GM12878 (cell line): ENCODE results near the gene EAF1. TPM values are rescaled to one million over a fixed set of nuclear protein-coding genes. Genes with fewer than 3 reads are reported as not detected.

Source experiments
- ATAC-seq: fragments of 200-7000 bp; cut with Tn5 transposase; 3 replicates; pipeline ENCODE4 v1.9.1; 2020; ENCODE audit warnings: mild to moderate bottlenecking, moderate library complexity
- Bru-seq: library from RNA; stranded (reverse); fragments of 400-500 nt; gene quantifications from one replicate; lab custom pipeline; 2021; lab: Mats Ljungman, UMichigan
- BruChase-seq, 2 experiments: library from RNA; stranded (reverse); fragments of 400-500 nt; gene quantifications; one replicate each; lab custom pipeline; 2021; lab: Mats Ljungman, UMichigan
- BruUV-seq: library from RNA; stranded (reverse); fragments of 400-500 nt; replicated peaks from 2 replicates; lab custom pipeline; 2021; lab: Mats Ljungman, UMichigan
- CTCF ChIA-PET: fragments of 300-600 bp; sonication (Branson Sonifier 250); formaldehyde crosslinking; extraction: SDS; loops from one replicate; lab custom pipeline; 2021; ENCODE audit warnings: inconsistent platforms; lab: Yijun Ruan, JAX
- POLR2A ChIA-PET: fragments of 350-600 bp; formaldehyde crosslinking; extraction: SDS; loops from one replicate; lab custom pipeline; 2021; ENCODE audit warnings: inconsistent platforms; lab: Charles Lee
- RAD21 ChIA-PET: fragments of 300-600 bp; sonication (Branson Sonifier 250); formaldehyde crosslinking; loops from one replicate; lab custom pipeline; 2023; ENCODE audit warnings: antibody characterized with exemption; ENCODE audit not compliant: unreplicated experiment; lab: Charles Lee
- SMC1A ChIA-PET: fragments of 300-600 bp; sonication (Branson Sonifier 250); formaldehyde crosslinking; loops from one replicate; lab custom pipeline; 2023; ENCODE audit not compliant: unreplicated experiment, uncharacterized antibody; lab: Charles Lee
- DNase-seq: peaks from one replicate; pipeline ENCODE4 v3.0.0-alpha.2; 2011; ENCODE audit warnings: low read depth, low spot score
- FAIRE-seq: peaks from 3 replicates; lab custom pipeline; 2011; peaks lifted over from hg19 to GRCh38; lab: Jason Lieb, UNC
- H2AFZ ChIP-seq: 2 replicates; pipeline ENCODE4 v1.6.0; 2011; ENCODE audit warnings: low read depth, low read length, control low read depth; ENCODE audit not compliant: control insufficient read depth
- H3K27ac ChIP-seq: 2 replicates; pipeline ENCODE4 v1.5.1; 2011; ENCODE audit warnings: control low read depth; ENCODE audit not compliant: control insufficient read depth, insufficient read depth
- H3K27me3 ChIP-seq, 2 experiments: replicated peaks in 1 of 2; 2 replicates each; pipeline versions ENCODE4 v1.6.0 to v1.6.1; 2011; ENCODE audit warnings: low read length in 1 of 2; ENCODE audit not compliant: control insufficient read depth in 2 of 2, insufficient read depth in 2 of 2
- H3K36me3 ChIP-seq, 2 experiments: 2 replicates each; pipeline ENCODE4 v1.5.1; 2011; ENCODE audit warnings: low read length in 1 of 2; ENCODE audit not compliant: control insufficient read depth in 2 of 2, insufficient read depth in 2 of 2
- H3K4me1 ChIP-seq: 2 replicates; pipeline ENCODE4 v1.6.1; 2011; ENCODE audit warnings: mild to moderate bottlenecking, low read length, moderate library complexity, mixed read lengths; ENCODE audit not compliant: control insufficient read depth, insufficient read depth
- H3K4me2 ChIP-seq: 2 replicates; pipeline ENCODE4 v1.6.0; 2011; ENCODE audit warnings: control low read depth; ENCODE audit not compliant: control insufficient read depth, insufficient read depth
- H3K4me3 ChIP-seq: fragments of 200-600 bp; sonication (generic); 2 replicates; pipeline ENCODE4 v1.5.1; 2016
- H3K79me2 ChIP-seq: 2 replicates; pipeline ENCODE4 v1.6.0; 2011; ENCODE audit warnings: low read length; ENCODE audit not compliant: control insufficient read depth, insufficient read depth
- H3K9ac ChIP-seq: 2 replicates; pipeline ENCODE4 v1.8.0; 2011; ENCODE audit warnings: low read length, control low read depth, mixed read lengths; ENCODE audit not compliant: control insufficient read depth, insufficient read depth
- H3K9me3 ChIP-seq: replicated peaks from 3 replicates; pipeline ENCODE4 v1.5.1; 2011; ENCODE audit warnings: mild to moderate bottlenecking, low read length; ENCODE audit not compliant: control insufficient read depth, insufficient read depth
- H4K20me1 ChIP-seq: 2 replicates; pipeline ENCODE4 v1.6.0; 2011; ENCODE audit not compliant: control insufficient read depth, insufficient read depth
- BACH1 ChIP-seq: fragments of 450-650 bp; IDR thresholded peaks from 2 replicates; pipeline ENCODE4 v1.6.1; 2017; ENCODE audit warnings: mild to moderate bottlenecking, borderline replicate concordance
- BCL11A ChIP-seq: IDR thresholded peaks from 2 replicates; pipeline ENCODE4 v1.6.1; 2011; ENCODE audit warnings: low read depth, low read length
- CBX5 ChIP-seq: sonication (generic); IDR thresholded peaks from 2 replicates; pipeline ENCODE4 v1.6.1; 2016; ENCODE audit warnings: low read depth, moderate library complexity, mild to moderate bottlenecking, inconsistent platforms
- CEBPB ChIP-seq, 2 experiments: fragments of 150-350 bp in 1 of 2; IDR thresholded peaks; 2 replicates each; pipeline ENCODE4 v1.6.1; 2012 to 2014; ENCODE audit warnings: low read depth in 2 of 2, low read length in 2 of 2, borderline replicate concordance in 1 of 2, inconsistent platforms in 1 of 2
- FOXK2 ChIP-seq: fragments of 450-650 bp; IDR thresholded peaks from 2 replicates; pipeline ENCODE4 v1.6.1; 2017; ENCODE audit warnings: mild to moderate bottlenecking, moderate library complexity
- IRF3 ChIP-seq: fragments of 450-650 bp; IDR thresholded peaks from 2 replicates; pipeline ENCODE4 v1.6.1; 2014; ENCODE audit warnings: mild to moderate bottlenecking
- MLLT1 ChIP-seq: fragments of 450-650 bp; IDR thresholded peaks from 2 replicates; pipeline ENCODE4 v1.6.1; 2016; ENCODE audit warnings: mild to moderate bottlenecking
- MTA2 ChIP-seq: fragments of 450-650 bp; IDR thresholded peaks from 2 replicates; pipeline ENCODE4 v1.6.1; 2016; ENCODE audit warnings: low read depth, mild to moderate bottlenecking, moderate library complexity
- NR2F1 ChIP-seq: fragments of 450-650 bp; conservative IDR thresholded peaks from 2 replicates; pipeline ENCODE4 v1.6.1; 2017; ENCODE audit warnings: mild to moderate bottlenecking
- PBX3 ChIP-seq: IDR thresholded peaks from 2 replicates; pipeline ENCODE4 v1.6.1; 2011; ENCODE audit warnings: mild to moderate bottlenecking, low read depth, low read length, moderate library complexity; ENCODE audit not compliant: insufficient replicate concordance
- POLR2AphosphoS2 ChIP-seq: IDR thresholded peaks from 2 replicates; pipeline ENCODE4 v1.6.1; 2011; ENCODE audit warnings: low read depth, mild to moderate bottlenecking, low read length, improper control_type of control experiment, moderate library complexity
- POU2F2 ChIP-seq: IDR thresholded peaks from 3 replicates; pipeline ENCODE4 v1.6.1; 2011; ENCODE audit warnings: low read depth, mild to moderate bottlenecking, low read length, borderline replicate concordance
- YBX1 ChIP-seq: fragments of 450-650 bp; IDR thresholded peaks from 2 replicates; pipeline ENCODE4 v1.6.1; 2016; ENCODE audit warnings: antibody characterized with exemption
- ZSCAN29 ChIP-seq: fragments of 450-650 bp; IDR thresholded peaks from 2 replicates; pipeline ENCODE4 v1.6.1; 2017; ENCODE audit warnings: mild to moderate bottlenecking, moderate library complexity
- WGBS: methylation state at CpG from one replicate; pipeline ENCODE4 v1.1.6; 2016; ENCODE audit warnings: low lambda C conversion rate; ENCODE audit not compliant: insufficient replicate concordance, insufficient coverage; ENCODE audit errors: missing lambda C conversion rate; 5-methylcytosine and 5-hydroxymethylcytosine counted together
- in situ Hi-C: fragments of 300-500 bp; cut with MboI; formaldehyde crosslinking; loops from 9 replicates; pipeline ENCODE4 v1.14.3; 2018; ENCODE audit warnings: mixed read lengths
- intact Hi-C: fragments of 100-400 bp; cut with micrococcal nuclease; formaldehyde crosslinking; loops from one replicate; pipeline ENCODE4 v1.14.2; 2022; ENCODE audit not compliant: unreplicated experiment
- long read RNA-seq, 2 experiments: library from polyadenylated mRNA; unstranded; transcript quantifications; one replicate each; pipeline ENCODE4 v2.0.0, GENCODE V29; 2019 to 2020
- polyA minus RNA-seq, 3 experiments: library from RNA; depleted of rRNA, polyadenylated mRNA; stranded (reverse); fragments of >200 nt; gene quantifications; 2 replicates each; pipeline ENCODE4 v1.2.3, GENCODE V29; 2011
- polyA plus RNA-seq, 11 experiments: library from polyadenylated mRNA; depleted of rRNA in 4 of 11; unstranded in 6 of 11; stranded (reverse) in 5 of 11; fragments of >200 nt; fragmentation: Nextera tagmentation in 4 of 11; fragmentation: Illumina TruSeq in 1 of 11; extraction: Ambion mirVana in 4 of 11; extraction: Trizol in 1 of 11; gene quantifications; 1 replicate in 1 of 11; 2 replicates in 10 of 11; pipeline versions ENCODE4 v1.2.1 to v1.2.3, GENCODE V29; 2011 to 2016; ENCODE audit warnings: inconsistent platforms in 2 of 11, missing spikeins in 2 of 11, low read depth in 1 of 11
- total RNA-seq, 4 experiments: library from RNA; depleted of rRNA in 3 of 4; stranded (reverse); fragments of >200 nt in 3 of 4; fragmentation: Illumina TruSeq in 1 of 4; extraction: Trizol in 1 of 4; gene quantifications; 2 replicates each; pipeline versions ENCODE4 v1.2.1 to v1.2.3, GENCODE V29; 2013 to 2021

The EAF1 gene
- 13.1 and 13.9 TPM in 2 replicates for total RNA-seq (2013; cell fraction: nucleolus; rRNA removed)
- total RNA-seq (2014; rRNA removed) (20.4 and 21.6 TPM in 2 replicates), total RNA-seq (2014; rRNA removed; fragmentation: Illumina TruSeq; extraction: Trizol) (16.1 and 16.5 TPM in 2 replicates), total RNA-seq (2021) (15.8 and 17.2 TPM in 2 replicates), polyA plus RNA-seq (2011; rRNA removed) (21.3 and 24.6 TPM in 2 replicates), polyA plus RNA-seq (2014; fragmentation: Illumina TruSeq; extraction: Trizol) (16.0 and 18.7 TPM in 2 replicates), polyA plus RNA-seq (2014; fragmentation: Nextera tagmentation; extraction: Ambion mirVana) (1 to 10 TPM; 6.8 to 9.2 TPM), polyA plus RNA-seq (2014; rRNA removed) (15.4 and 16.4 TPM in 2 replicates), polyA plus RNA-seq (2016; fragmentation: Nextera tagmentation; extraction: Ambion mirVana) (10 to 100 TPM; 12.7 to 13.0 TPM), polyA minus RNA-seq (2011; rRNA and poly(A)+ RNA removed) (25.2 and 28.5 TPM in 2 replicates), Bru-seq, nascent RNA (percentile 93 among the genes with signal in this experiment), BruChase-seq, experiment 1, labeled RNA remaining after a 6-hour chase (percentile 93 among the genes with signal in this experiment), BruChase-seq, experiment 2, labeled RNA remaining after a 2-hour chase (percentile 97 among the genes with signal in this experiment)
- 7.3 TPM for polyA plus RNA-seq (2011; ENCODE audit: low read depth)
- polyA plus RNA-seq (2011; cell fraction: cytosol; rRNA removed), result 22.3 and 22.5 TPM in 2 replicates
- polyA plus RNA-seq (2011; cell fraction: nucleus; rRNA removed), result 10.4 and 12.2 TPM in 2 replicates
- 11.3 and 14.3 TPM in 2 replicates for polyA plus RNA-seq (2012)
- polyA minus RNA-seq (2011; cell fraction: cytosol; rRNA and poly(A)+ RNA removed), result 13.7 and 17.6 TPM in 2 replicates
- polyA minus RNA-seq (2011; cell fraction: nucleus; rRNA and poly(A)+ RNA removed), result 7.7 and 14.0 TPM in 2 replicates
- long read RNA-seq, experiment 1, full-length matches to known transcripts, result 3 of 29 reads
- long read RNA-seq, experiment 1, partial matches to known transcripts, result 0 of 29 reads
- long read RNA-seq, experiment 1, other reads (novel, unspliced or antisense), result 26 of 29 reads
- long read RNA-seq, experiment 2, full-length matches to known transcripts, result 4 of 13 reads
- long read RNA-seq, experiment 2, partial matches to known transcripts, result 2 of 13 reads
- long read RNA-seq, experiment 2, other reads (novel, unspliced or antisense), result 7 of 13 reads

DNA sequence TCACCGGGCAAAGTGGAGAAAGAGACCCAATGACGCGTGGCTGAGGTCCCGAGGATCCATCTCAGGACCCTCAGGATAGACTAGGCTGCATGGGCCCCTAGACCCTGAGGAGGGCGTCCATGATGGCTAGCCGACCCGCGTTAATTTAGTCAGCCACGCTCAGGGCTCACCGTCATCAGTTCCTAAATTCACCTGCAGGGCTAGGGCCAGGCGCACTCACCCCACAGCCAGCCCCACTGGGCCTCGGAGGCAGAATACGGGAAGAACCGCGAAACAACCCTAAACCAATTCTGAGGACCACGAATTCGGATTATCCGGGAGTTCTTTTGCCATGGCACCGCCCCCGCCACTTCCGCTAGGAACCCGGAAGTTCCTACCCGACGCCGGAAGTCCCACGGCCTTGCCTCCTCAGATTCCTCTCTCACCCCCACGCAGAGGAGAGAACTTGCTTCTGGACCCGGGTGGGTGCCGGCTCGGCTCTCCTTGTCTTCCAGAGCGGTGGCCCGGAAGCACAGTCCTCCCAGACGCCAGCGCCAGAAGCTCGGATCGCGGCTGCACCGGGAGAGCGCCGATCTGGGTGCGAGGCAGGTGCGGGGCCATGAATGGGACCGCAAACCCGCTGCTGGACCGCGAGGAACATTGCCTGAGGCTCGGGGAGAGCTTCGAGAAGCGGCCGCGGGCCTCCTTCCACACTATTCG lies at the start of gene EAF1, which contains the start of gene METTL6:
TSS of gene EAF1 (plus strand) at position 417 of the 699 bp plus-strand sequence. CDS start at position 599, 182 bp downstream.
TSS of gene METTL6 (minus strand) at position 363 of the 699 bp plus-strand sequence. CDS start 1,033 bp downstream, outside the sequence.
- WGBS, result under 1% methylated on average over 52 of the region's 52 CpGs
- Histone ChIP-seq H3K79me2 (peaks cover 41% of the 10 kb centered on the region), H3K9ac (peak within 1 kb of the TSS; percentile 71), H3K27ac (peak within 1 kb of the TSS; percentile 81), H3K4me2 (peak within 1 kb of the TSS; percentile 83), H3K9me3 (no peaks in the 10 kb centered on the region), H3K4me3 (peak within 1 kb of the TSS; percentile 95), H3K4me1 (no peaks in the 10 kb centered on the region; the same call in 1 of the 2 replicates), H3K27me3 (no peaks in the 10 kb centered on the region), H2AFZ (peak within 1 kb of the TSS; percentile 97), H3K36me3 (peaks cover 0 to 5% of the 10 kb centered on the region in 2 experiments; a peak in 3 of 4 replicates), H4K20me1 (no peaks in the 10 kb centered on the region)
- no TSS peak for BruUV-seq
- DNase-seq (peak; percentile 38), ATAC-seq (peak; percentile 88), FAIRE-seq (peak; percentile 78)
- ChIA-PET POLR2A (no interaction called here), CTCF (interaction anchor here (0.8 to 4.0 kb wide), 4 partner anchors 33 to 384 kb away, joined by 3 to 23 read pairs (median 6); no protein-coding TSS in a partner anchor), SMC1A (interaction anchor here (1.0 to 3.7 kb wide), 4 partner anchors 73 to 159 kb away, joined by 3 to 11 read pairs (median 4); no protein-coding TSS in a partner anchor), RAD21 (no interaction called here)
- in situ Hi-C loops (no loop called here), intact Hi-C loops (no loop called here)
- TF ChIP-seq BCL11A, result no peak
- TF ChIP-seq POLR2AphosphoS2, result peak; percentile 56; the same call in 1 of the 2 replicates
- no peak for TF ChIP-seq IRF3
- no peak for TF ChIP-seq YBX1
- 0 out of 2 replicates have a peak, but pooled peaks have one; percentile 29 for TF ChIP-seq CBX5
- TF ChIP-seq NR2F1, result 0 out of 2 replicates have a peak, but pooled peaks have one; percentile 26
- 0 out of 2 replicates have a peak, but pooled peaks have one; percentile 40 for TF ChIP-seq BACH1
- TF ChIP-seq POU2F2, result no peak
- TF ChIP-seq FOXK2, result no peak
- TF ChIP-seq MLLT1, result 0 out of 2 replicates have a peak, but pooled peaks have one; percentile 28
- TF ChIP-seq CEBPB (IDR thresholded peaks at IDR 0.05; ENCODE audit: borderline replicate concordance in 1 of 2, low read depth in 2 of 2, low read length in 2 of 2), result no peak
- peak; percentile 43; the same call in 1 of the 2 replicates for TF ChIP-seq MTA2
- peak; percentile 100 for TF ChIP-seq ZSCAN29
- TF ChIP-seq PBX3, result no peak
